SK-N-SH (cell line): ENCODE measurements around the gene YDJC.

ENCODE experiments used
- CTCF ChIP-seq: fragments of 200-600 bp; sonication (generic); IDR thresholded peaks from 2 replicates; pipeline ENCODE4 v1.6.1; 2017; ENCODE audit warnings: antibody characterized with exemption, mild to moderate bottlenecking, moderate library complexity
- IRF3 ChIP-seq: fragments of 150-350 bp; IDR thresholded peaks from 2 replicates; pipeline ENCODE4 v1.6.1; 2016; ENCODE audit warnings: mild to moderate bottlenecking, low read depth, low read length
- RAD21 ChIP-seq: IDR thresholded peaks from 2 replicates; pipeline ENCODE4 v1.6.1; 2012; ENCODE audit warnings: mild to moderate bottlenecking, low read length
- REST ChIP-seq: IDR thresholded peaks from 2 replicates; pipeline ENCODE4 v1.6.1; 2012; ENCODE audit warnings: mild to moderate bottlenecking, low read depth, low read length, moderate library complexity

GRCh38 chr22:21626735-21627469 lies 2.9 kb downstream of the YDJC start:
- TF ChIP-seq IRF3 (no peak), CTCF (no peak), REST (no peak), RAD21 (no peak)
